ENCODE data around the gene GDAP1L1.

DNA sequence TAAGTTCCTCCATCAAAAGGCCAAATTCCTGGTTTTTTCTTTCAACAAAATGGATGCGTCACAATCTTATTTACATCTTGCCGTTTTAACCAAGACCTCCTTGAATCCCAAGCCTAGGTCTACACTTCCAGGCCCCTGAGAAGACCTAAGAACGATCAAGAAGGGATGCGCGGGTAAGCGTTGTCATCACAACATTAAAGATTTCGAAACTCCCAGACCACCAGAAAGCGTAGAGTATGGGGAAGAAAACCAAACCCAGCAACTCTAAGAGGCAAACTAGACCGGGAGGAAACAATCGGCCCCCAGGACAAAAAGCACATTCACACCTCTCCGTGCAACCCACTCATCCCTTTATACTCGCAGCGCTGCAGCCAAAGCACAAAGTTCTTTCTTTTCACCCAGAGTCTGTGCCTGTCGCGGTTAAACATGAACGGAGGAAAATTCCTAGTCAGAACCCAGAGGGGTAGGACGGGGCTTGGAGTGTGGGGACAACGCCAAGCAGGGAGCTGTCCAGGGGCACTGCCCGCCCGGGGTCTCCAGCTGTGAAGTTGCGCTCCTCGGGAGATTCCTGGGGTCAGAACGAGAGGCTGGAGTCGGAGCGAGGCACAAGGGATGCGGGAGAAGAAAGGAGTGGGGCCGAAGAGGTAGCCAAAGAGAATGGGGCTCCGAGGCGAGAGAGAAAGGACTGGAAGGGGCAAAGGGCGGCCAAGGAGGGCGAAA is 37.3 kb upstream of the GDAP1L1 start:
- TF ChIP-seq, protein P1, sequence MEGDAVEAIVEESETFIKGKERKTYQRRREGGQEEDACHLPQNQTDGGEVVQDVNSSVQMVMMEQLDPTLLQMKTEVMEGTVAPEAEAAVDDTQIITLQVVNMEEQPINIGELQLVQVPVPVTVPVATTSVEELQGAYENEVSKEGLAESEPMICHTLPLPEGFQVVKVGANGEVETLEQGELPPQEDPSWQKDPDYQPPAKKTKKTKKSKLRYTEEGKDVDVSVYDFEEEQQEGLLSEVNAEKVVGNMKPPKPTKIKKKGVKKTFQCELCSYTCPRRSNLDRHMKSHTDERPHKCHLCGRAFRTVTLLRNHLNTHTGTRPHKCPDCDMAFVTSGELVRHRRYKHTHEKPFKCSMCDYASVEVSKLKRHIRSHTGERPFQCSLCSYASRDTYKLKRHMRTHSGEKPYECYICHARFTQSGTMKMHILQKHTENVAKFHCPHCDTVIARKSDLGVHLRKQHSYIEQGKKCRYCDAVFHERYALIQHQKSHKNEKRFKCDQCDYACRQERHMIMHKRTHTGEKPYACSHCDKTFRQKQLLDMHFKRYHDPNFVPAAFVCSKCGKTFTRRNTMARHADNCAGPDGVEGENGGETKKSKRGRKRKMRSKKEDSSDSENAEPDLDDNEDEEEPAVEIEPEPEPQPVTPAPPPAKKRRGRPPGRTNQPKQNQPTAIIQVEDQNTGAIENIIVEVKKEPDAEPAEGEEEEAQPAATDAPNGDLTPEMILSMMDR (IDR thresholded peaks at IDR 0.05) = no peak
- no peak for TF ChIP-seq POLR2A (IDR thresholded peaks at IDR 0.05)

Data from uterus (tissue), 2 donors.